ENCODE measurements around the gene CFAP57. TPM values are rescaled to one million over a fixed set of nuclear protein-coding genes. Genes with fewer than 3 reads are reported as not detected.

CFAP57 gene
- total and polyA plus RNA-seq, 9 of the 15 experiments (the other 6 are each of a cell fraction or from before 2014, with no cell fraction given), result 0.04 to 0.22 (median 0.07) TPM; not detected in 3

- no peak for TF ChIP-seq CHD7 (IDR thresholded peaks at IDR 0.05; ENCODE audit: low read depth, low read length)
These were observed 107.0 kb downstream of the CFAP57 start (continued) for GRCh38 chr1:43279161-43279560.

Measured in K562 (cell line).